ENCODE data around the gene GRIN1. TPM values are rescaled to one million over a fixed set of nuclear protein-coding genes. Genes with fewer than 3 reads are reported as not detected.

GRIN1 gene
- total RNA-seq, 1 experiment from 2014 or later = 0.52 TPM

DNA sequence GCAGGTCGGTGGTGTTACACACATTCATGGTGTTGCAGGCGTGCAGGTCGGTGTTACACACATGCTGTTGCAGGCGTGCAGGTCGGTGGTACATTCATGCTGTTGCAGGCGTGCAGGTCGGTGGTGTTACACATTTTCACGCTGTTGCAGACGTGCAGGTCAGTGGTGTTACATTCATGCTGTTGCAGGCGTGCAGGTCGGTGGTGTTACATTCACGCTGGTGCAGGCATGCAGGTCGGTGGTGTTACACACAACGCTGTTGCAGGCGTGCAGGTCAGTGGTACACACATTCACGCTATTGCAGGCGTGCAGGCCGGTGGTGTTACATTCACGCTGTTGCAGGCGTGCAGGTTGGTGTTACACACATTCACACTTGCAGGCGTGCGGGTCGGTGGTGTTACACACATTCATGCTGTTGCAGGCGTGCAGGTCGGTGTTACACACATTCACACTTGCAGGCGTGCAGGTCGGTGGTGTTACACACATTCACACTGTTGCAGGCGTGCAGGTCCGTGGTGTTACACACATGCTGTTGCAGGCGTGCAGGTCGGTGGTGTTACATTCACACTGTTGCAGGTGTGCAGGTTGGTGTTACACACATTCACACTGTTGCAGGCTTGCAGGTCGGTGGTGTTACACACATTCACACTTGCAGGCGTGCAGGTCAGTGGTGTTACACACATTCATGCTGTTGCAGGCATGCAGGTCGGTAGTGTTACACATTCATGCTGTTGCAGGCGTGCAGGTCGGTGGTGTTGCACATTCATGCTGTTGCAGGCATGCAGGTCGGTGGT, 35.6 kb upstream of the GRIN1 start:
- no peak for DNase-seq (ENCODE audit: low spot score)
- Histone ChIP-seq H3K36me3 (ENCODE audit: insufficient read depth, low read length, poor library complexity, severe bottlenecking) (peaks cover 57% of the 10 kb centered on the region), H3K27ac (ENCODE audit: low read depth, low read length, poor library complexity, severe bottlenecking) (no peak overlapping the region), H3K4me1 (ENCODE audit: insufficient read depth, low read length, poor library complexity, severe bottlenecking) (no peaks in the 10 kb centered on the region), H3K4me3 (ENCODE audit: low read depth, low read length, poor library complexity, severe bottlenecking) (no peak overlapping the region), H3K27me3 (replicated peaks; ENCODE audit: insufficient read depth, low read depth, low read length, poor library complexity) (no peaks in the 10 kb centered on the region), H3K9me3 (ENCODE audit: low read depth, low read length, poor library complexity, severe bottlenecking) (peaks cover 15% of the 10 kb centered on the region)
- BruUV-seq (replicated peaks) = no TSS peak
- ChIA-PET CTCF (interaction anchor here (0.6 kb wide), 1 partner anchor 267 kb away, joined by 3 read pairs; no protein-coding TSS in a partner anchor), POLR2A (ENCODE audit: low non-redundant PET) (no interaction called here)
- intact Hi-C loops (cut with micrococcal nuclease; ENCODE audit: unreplicated experiment) = no loop called here
- no peak for TF ChIP-seq EZH2 (IDR thresholded peaks at IDR 0.05; ENCODE audit: borderline replicate concordance, low read depth, low read length, poor library complexity, severe bottlenecking)
- TF ChIP-seq, protein P1, sequence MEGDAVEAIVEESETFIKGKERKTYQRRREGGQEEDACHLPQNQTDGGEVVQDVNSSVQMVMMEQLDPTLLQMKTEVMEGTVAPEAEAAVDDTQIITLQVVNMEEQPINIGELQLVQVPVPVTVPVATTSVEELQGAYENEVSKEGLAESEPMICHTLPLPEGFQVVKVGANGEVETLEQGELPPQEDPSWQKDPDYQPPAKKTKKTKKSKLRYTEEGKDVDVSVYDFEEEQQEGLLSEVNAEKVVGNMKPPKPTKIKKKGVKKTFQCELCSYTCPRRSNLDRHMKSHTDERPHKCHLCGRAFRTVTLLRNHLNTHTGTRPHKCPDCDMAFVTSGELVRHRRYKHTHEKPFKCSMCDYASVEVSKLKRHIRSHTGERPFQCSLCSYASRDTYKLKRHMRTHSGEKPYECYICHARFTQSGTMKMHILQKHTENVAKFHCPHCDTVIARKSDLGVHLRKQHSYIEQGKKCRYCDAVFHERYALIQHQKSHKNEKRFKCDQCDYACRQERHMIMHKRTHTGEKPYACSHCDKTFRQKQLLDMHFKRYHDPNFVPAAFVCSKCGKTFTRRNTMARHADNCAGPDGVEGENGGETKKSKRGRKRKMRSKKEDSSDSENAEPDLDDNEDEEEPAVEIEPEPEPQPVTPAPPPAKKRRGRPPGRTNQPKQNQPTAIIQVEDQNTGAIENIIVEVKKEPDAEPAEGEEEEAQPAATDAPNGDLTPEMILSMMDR (conservative IDR thresholded peaks at IDR 0.05; ENCODE audit: low read depth, low read length) = no peak

DNA sequence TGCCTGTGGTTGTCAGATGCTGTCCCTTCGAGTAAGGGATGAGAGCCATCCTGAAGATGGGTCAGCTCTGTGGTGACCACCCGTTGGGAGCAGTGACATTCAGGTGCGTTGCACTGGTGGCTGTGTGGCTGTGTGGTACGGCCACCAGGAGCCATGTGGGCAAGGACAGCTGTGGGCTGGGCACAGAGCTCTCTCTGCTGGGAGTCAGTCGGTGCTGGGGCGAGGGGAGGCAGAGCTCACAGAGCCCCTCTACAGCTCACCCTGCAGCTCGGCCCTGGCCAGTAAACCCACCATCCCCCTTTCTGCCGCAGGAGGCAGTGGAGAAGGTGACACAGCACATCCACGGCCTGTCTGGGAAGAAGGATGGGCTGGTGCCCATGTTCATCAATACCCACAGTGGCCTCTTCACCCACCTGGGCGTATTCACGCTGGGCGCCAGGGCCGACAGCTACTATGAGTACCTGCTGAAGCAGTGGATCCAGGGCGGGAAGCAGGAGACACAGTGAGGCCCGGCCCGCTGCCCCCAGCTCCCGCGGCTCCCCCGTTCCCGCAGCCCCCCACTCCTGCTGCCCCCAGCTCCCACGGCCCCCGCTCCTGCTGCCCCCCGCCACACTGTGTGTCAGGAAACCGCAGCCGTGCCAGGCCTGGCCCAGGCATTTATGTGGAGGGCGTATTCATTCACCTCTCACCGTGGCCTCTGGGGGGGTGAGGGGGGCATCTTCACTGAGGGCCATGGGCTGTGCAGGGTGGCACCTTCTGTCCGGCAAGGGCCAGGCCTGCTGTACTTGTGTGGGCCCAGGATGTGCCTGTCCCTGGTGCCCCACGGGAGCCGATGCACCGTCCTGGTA, 32.9 kb upstream of the GRIN1 start:
- H3K4me1 ChIP-seq (ENCODE audit: insufficient read depth, low read length, poor library complexity, severe bottlenecking) = no peaks in the 10 kb centered on the region
- CTCF ChIA-PET = no interaction called here
- no peaks in the 10 kb centered on the region for H3K27me3 ChIP-seq (replicated peaks; ENCODE audit: insufficient read depth, low read depth, low read length, poor library complexity)
- BruUV-seq (replicated peaks) = no TSS peak
- POLR2A ChIA-PET (ENCODE audit: low non-redundant PET) = no interaction called here
- intact Hi-C loops (cut with micrococcal nuclease; ENCODE audit: unreplicated experiment) = no loop called here
- H3K27ac ChIP-seq (ENCODE audit: low read depth, low read length, poor library complexity, severe bottlenecking) = no peak overlapping the region
- no peak overlapping the region for H3K4me3 ChIP-seq (ENCODE audit: low read depth, low read length, poor library complexity, severe bottlenecking)
- peaks cover 15% of the 10 kb centered on the region for H3K9me3 ChIP-seq (ENCODE audit: low read depth, low read length, poor library complexity, severe bottlenecking)
- H3K36me3 ChIP-seq (ENCODE audit: insufficient read depth, low read length, poor library complexity, severe bottlenecking) = peaks cover 53% of the 10 kb centered on the region
- TF ChIP-seq EZH2 (IDR thresholded peaks at IDR 0.05; ENCODE audit: borderline replicate concordance, low read depth, low read length, poor library complexity, severe bottlenecking) = no peak
- TF ChIP-seq, protein P1 (conservative IDR thresholded peaks at IDR 0.05; ENCODE audit: low read depth, low read length) = no peak
- no peak for DNase-seq (ENCODE audit: low spot score)

DNA sequence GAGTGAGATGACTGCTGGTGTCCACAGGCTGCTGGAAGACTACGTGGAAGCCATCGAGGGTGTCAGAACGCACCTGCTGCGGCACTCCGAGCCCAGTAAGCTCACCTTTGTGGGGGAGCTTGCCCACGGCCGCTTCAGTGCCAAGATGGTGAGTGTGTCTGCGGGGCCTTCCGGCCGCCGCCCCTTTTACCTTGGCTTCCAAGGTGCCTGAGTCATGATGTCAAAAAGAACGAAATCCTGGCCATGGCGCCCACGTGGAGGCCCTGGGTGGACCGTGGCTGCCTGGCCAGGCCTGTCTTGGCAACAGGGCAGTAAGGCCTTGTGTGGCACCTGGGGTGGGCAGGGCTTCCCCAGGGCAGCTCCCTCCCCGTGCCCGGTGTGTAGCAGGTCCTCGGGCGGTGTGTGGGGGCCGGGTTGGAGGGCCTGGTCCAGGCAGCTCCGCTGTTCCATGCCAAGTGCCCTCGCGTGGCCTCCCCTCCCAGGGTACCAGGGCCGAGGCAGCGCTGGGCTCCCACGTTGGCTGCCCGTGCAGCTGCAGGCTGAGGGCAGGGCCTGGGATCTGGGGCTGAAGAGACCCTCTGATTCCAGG, 32.2 kb upstream of the GRIN1 start:
- DNase-seq (ENCODE audit: low spot score) = no peak
- ChIA-PET CTCF (no interaction called here), POLR2A (ENCODE audit: low non-redundant PET) (no interaction called here)
- Histone ChIP-seq H3K27me3 (replicated peaks; ENCODE audit: insufficient read depth, low read depth, low read length, poor library complexity) (no peaks in the 10 kb centered on the region), H3K4me3 (ENCODE audit: low read depth, low read length, poor library complexity, severe bottlenecking) (no peak overlapping the region), H3K27ac (ENCODE audit: low read depth, low read length, poor library complexity, severe bottlenecking) (no peak overlapping the region), H3K36me3 (ENCODE audit: insufficient read depth, low read length, poor library complexity, severe bottlenecking) (peaks cover 47% of the 10 kb centered on the region), H3K4me1 (ENCODE audit: insufficient read depth, low read length, poor library complexity, severe bottlenecking) (no peaks in the 10 kb centered on the region), H3K9me3 (ENCODE audit: low read depth, low read length, poor library complexity, severe bottlenecking) (peaks cover 15% of the 10 kb centered on the region)
- intact Hi-C loops (cut with micrococcal nuclease; ENCODE audit: unreplicated experiment) = no loop called here
- TF ChIP-seq, protein P1 (conservative IDR thresholded peaks at IDR 0.05; ENCODE audit: low read depth, low read length) = no peak
- no peak for TF ChIP-seq EZH2 (IDR thresholded peaks at IDR 0.05; ENCODE audit: borderline replicate concordance, low read depth, low read length, poor library complexity, severe bottlenecking)
- BruUV-seq (replicated peaks) = no TSS peak

Data from A673 (cell line).